SU-DHL-6 (cell line): Measurements from ENCODE around the gene CCNE1.

Experiments used
- CTCF ChIP-seq: fragments of 200-600 bp; sonication (generic); IDR thresholded peaks from one replicate; pipeline ENCODE4 v1.5.1; 2017; ENCODE audit warnings: antibody characterized with exemption, mild to moderate bottlenecking, low read length, moderate library complexity; ENCODE audit not compliant: insufficient read depth, poor library complexity, severe bottlenecking
- EZH2phosphoT487 ChIP-seq: fragments of 200-600 bp; sonication (generic), shearing (Covaris generic); conservative IDR thresholded peaks from 2 replicates; pipeline ENCODE4 v1.6.1; 2018; ENCODE audit warnings: mild to moderate bottlenecking, antibody characterized with exemption, low read length, moderate library complexity, mixed read lengths

GRCh38 chr19:29843180-29844051 is 31.6 kb downstream of the CCNE1 start:
- no peak for TF ChIP-seq CTCF
- no peak for TF ChIP-seq EZH2phosphoT487
